ENCODE measurements around the gene ZNF549.

The ZNF549 gene

DNA sequence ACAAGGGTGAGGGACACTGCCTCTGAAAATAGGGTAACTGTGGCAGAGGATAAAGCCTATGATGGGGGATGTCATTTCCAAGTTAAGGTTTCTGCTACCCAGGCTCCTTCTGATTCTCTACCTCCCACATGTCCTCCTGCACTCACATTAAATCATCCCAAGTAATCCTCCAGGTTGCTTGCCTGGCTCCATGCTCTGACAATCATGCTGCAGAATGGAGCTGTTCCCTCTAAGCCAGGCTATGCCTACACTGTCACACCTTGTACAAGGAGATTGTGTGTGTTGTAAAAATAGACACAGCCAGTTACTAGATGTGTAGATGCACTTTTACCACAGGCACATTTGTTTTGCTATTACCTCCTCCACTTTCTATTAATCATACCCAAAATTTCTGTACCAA, 43.6 kb downstream of the ZNF549 start:
- DNase-seq: no peak

DNA sequence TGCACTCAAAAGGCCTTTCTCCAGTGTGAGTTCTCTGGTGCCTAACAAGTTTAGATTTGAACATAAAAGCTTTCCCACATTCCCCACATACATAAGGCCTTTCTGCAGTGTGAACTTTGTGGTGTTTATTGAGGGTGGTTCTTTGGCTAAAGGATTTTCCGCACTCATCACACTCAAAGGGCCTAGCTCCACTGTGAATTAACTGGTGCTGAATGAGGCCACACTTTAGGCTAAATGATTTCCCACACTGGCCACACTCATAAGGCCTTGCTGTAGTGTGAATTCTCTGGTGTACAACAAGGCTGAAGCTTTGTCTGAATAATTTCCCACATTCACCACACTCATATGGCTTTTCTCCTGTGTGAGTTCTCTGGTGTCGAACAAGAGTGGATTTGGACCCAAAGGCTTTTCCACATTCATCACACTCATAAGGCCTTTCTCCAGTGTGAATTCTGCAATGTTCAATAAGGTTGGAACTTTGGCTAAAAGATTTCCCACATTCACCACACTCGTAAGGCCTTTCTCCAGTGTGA, 45.3 kb downstream of the ZNF549 start:
- no peak for DNase-seq

DNA sequence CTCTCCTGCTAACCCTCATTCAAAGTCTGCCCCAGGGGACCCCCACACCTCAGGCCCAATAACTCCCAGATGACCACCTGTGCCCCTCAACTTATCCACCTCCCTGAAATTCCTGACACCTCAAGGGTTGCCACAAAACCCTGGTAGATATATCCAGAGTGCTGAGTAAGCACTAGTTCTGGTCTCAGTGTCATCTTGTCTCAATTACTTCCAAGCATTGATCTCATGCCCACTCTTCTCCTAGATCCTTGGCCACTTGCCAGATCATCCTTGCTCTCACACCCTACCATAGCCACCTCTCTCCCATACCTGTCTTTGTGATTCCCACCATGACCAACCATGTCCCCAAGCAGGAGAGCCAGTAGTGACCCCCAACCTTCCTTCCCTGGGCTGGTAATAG, 49.5 kb downstream of the ZNF549 start:
- DNase-seq: no peak

DNA sequence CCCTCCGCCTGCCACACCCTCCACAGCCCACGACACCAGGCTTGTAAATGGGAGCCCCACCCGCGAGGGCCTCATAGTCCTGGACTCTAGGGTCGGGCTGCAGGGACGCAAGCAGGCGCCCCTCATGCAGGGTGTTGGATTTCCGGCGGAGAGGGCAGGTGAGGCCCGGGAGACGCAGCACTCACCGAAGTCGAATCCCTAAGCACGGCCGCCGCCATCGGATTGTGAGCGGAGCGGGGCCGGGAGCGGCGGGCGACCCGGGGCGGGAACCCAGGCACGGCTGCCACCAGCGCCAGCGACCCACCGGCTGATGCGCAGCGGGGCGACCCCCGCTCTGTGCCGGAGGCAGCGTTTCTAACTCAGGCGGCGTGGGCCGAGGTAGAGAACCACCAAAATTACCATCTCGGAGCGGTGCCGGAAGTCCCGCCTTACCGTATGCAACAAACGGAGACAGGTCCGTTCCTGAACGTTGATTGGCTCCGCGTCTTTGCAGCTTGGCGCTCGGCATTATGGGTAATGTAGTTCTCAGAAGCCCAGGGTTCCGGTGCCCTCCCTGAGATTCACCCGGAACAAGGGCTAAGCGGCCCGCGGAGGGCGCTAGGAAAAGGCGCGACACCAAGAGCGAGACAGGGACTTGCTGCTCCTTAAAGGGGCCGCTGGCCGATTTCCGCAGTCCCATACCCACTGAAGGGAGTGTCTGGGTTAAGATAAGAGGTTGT, 51.5 kb downstream of the ZNF549 start, which contains the start of gene ZNF416:
Gene ZNF416, minus strand, starts transcription at position 425 of the 719 bp plus-strand sequence. Its CDS starts 207 bp downstream, at position 218.
- peak; percentile 98 for DNase-seq

GRCh38 chr19:57583104-57583520, 56.0 kb downstream of the ZNF549 start:
- no peak for DNase-seq

DNA sequence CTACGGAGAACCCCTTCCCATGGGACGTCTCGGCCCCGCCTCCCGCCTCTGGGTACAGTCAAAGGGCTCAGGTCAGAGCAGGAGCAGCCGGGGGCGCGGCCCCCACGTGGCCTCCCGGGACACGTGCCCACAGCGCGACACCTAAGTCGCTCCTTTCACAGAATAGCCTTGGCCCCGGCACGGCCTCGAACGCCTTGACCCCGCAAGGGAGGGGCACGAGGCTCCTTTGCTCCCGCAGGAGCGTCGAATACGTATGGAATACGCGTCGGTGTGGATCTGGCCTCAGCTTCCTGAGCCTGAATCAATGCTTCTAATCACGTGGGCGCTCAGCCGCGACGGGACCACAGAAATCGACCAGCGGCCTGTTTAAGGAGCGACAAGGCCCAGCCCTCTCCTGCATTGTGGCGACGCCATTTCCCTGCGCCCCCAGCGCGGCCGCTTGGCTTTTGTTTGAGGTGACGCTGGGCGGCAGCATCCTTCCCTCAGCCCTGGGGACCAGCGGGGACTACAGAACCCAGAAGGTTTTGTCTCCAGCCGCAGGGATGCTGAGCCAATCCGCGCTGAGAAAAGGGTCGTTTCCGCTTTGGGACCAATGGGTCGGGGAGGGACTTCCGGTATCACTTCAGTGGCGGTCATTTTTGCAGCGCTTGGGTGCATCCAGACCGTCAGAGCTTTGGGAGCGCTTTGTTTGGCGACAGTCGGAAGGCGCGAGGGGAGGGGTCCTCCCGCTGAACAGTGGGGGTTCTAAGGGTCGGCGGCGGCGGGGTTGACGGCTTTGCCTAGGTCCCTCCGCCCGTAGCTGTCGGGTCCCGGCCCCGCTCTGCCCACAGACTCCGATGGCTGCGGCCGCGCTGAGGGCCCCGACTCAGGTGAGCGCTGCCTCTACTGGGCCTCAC, 56.6 kb downstream of the ZNF549 start, which contains the start of gene ZIK1:
Gene ZIK1, plus strand, starts transcription at position 625 of the 896 bp plus-strand sequence. Its CDS starts 212 bp downstream, at position 837.
- DNase-seq: no peak

DNA sequence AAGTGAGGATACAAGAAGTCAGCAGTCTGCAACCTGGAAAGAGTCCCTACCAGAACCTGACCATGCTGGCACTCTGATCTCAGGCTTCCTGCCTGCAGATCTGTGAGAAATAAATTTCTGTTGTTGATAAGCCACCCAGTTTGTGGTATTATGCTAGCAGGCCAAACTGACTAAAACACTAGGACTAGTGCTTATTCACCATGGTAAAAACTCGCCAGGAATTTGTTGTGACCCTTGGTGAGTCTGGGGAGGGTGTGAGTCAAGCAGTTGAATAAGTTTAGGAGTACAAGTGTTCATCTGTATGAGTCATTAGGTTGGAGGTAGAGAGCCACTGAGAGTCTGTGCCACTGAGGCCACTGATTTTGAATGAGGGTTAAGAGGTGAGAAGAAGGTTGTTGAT, 60.4 kb downstream of the ZNF549 start:
- DNase-seq: no peak

DNA sequence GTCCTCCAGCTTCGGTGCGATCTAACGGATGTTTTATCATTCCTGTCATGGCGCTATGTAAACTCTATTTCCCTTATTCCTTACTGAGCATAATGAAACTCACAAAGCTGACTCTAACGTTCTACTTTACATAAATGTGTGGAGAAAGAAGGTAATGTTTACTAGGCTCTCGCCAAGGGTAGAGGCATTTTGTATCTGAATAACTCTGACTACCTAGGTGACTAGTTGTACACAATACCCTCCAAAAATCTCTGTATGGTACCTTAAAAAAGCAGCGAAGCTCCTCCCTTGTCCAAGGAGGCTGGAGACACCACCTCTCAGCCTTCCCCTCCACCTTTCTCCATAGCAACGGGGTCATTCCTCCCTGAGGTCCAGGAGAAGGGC, 72.2 kb downstream of the ZNF549 start:
- no peak for DNase-seq

DNA sequence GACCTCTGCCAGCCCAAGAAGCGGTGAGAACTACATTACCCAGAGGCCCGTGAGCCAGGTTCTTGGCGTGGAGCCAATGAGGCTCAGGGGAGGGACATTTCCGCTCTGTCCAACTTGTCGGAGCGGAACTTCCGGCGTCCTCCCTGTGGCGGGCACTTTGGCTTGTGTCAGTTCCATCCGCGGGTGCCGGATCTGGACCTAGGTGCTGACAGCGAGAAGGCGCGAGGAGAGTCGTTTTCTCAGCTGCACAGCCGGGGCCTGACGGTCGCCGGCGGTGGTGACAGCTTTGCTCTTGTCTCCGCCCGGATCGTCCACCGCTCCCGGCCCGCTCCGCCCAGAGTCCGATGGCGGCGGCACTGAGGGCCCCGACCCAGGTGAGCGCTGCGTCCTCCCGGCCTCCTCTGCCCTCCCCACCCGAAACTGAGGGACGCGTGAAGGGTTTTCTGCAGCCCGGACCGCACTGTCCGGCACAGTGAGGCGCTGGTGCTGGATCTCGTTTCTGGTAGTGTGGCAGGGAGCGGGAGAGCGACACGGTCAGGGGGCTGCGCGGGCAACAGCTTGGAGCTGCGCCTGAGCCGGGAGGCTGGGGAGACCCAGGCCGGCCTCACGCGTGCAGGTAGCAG, 72.7 kb downstream of the ZNF549 start, which contains the start of gene ZNF530:
Gene ZNF530, plus strand, starts transcription at position 125 of the 623 bp plus-strand sequence. CDS start 4,461 bp downstream, outside the sequence.
- peak; percentile 89 for DNase-seq

- DNase-seq: no peak
Measured at GRCh38 chr19:57606931-57607330, 79.8 kb downstream of the ZNF549 start.

Data from NCI-H774 (cell line).